Measurements from ENCODE around the gene SEMA4D. TPM values are rescaled to one million over a fixed set of nuclear protein-coding genes. Genes with fewer than 3 reads are reported as not detected.

The SEMA4D gene
- total RNA-seq, 1 donor: 0.72 TPM

DNA sequence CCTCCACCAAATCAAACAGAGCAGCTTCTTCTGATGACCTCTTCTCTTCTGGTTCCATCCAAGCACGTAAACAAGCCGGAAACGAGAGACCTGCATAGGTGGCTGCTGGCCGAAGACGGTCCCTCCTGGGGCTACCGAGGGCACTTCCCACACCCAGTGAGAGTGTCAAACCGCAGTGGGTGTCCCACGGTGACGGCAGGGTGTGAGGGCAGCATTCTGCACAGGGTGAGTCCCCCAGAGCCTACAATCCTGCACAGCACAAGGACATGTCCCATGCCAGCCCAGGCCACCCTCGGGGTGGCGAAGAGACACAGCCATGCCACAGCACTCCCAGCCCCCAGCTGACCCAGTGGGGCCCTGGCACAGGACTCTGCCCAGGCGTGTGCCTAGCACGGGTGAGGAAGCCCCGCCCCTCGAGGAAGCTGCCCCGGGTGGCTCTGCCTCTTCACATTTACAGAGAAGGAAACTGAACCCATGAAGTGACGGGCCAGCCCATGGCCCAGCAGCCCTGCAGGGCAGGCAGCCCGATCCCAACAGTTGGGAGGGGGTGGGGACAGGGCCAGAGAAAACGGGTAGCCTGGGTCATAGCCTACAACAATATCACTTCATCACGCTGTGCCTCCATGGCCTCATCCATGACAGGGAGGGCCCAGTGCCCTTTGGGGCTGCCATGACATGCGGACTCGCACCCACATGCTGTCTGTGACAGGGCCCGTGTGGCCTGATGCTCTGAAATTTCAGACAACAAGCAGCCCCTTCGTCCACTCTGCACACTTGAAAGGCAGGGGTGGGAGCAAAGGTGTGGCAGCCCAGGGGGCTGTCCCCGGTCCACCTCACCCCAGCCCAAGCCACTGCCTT, 43.2 kb downstream of the SEMA4D start:
- Histone ChIP-seq H2AFZ (ENCODE audit: low read length) (no peak overlapping the region), H3K36me3 (ENCODE audit: insufficient read depth, low read length) (no peaks in the 10 kb centered on the region), H3K4me3 (ENCODE audit: insufficient read depth, low read length) (no peak overlapping the region), H3K4me2 (ENCODE audit: insufficient read depth, low read length) (no peak overlapping the region), H4K20me1 (ENCODE audit: insufficient read depth, low read length) (no peaks in the 10 kb centered on the region), H3K27me3 (ENCODE audit: insufficient read depth, low read length) (no peaks in the 10 kb centered on the region), H3K79me2 (ENCODE audit: insufficient read depth, low read length) (no peaks in the 10 kb centered on the region), H3K27ac (ENCODE audit: low read depth, low read length) (no peak overlapping the region), H3K9me3 (ENCODE audit: low read depth, low read length) (no peaks in the 10 kb centered on the region), H3K4me1 (ENCODE audit: insufficient read depth, low read length) (no peaks in the 10 kb centered on the region)
- TF ChIP-seq, protein P1, sequence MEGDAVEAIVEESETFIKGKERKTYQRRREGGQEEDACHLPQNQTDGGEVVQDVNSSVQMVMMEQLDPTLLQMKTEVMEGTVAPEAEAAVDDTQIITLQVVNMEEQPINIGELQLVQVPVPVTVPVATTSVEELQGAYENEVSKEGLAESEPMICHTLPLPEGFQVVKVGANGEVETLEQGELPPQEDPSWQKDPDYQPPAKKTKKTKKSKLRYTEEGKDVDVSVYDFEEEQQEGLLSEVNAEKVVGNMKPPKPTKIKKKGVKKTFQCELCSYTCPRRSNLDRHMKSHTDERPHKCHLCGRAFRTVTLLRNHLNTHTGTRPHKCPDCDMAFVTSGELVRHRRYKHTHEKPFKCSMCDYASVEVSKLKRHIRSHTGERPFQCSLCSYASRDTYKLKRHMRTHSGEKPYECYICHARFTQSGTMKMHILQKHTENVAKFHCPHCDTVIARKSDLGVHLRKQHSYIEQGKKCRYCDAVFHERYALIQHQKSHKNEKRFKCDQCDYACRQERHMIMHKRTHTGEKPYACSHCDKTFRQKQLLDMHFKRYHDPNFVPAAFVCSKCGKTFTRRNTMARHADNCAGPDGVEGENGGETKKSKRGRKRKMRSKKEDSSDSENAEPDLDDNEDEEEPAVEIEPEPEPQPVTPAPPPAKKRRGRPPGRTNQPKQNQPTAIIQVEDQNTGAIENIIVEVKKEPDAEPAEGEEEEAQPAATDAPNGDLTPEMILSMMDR (IDR thresholded peaks at IDR 0.05; ENCODE audit: extremely low read depth, low read depth, low read length): no peak
- DNase-seq (ENCODE audit: insufficient read length, low spot score, missing footprints): no peak

DNA sequence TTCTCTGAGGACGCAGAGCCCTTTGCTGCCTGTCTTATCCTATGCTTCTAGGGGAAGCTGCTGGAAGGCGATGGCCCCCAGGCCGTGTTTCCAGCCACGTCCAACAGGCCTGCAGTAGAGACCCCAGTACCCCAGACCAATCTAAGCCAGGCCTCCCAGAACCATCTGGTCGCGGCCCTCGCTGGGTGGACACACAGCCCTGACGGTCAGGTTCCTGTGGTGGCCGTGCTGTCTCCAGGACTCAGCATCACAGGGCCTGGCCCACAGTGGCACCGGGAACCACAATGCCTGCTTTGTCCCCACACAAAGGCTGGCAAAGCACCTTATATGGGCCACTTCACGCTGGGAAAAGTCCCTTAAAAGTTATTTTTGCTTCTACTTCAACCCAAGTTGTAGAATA, 44.5 kb downstream of the SEMA4D start:
- H3K36me3 ChIP-seq (ENCODE audit: insufficient read depth, low read length): no peaks in the 10 kb centered on the region
- H4K20me1 ChIP-seq (ENCODE audit: insufficient read depth, low read length): no peaks in the 10 kb centered on the region
- no peaks in the 10 kb centered on the region for H3K9me3 ChIP-seq (ENCODE audit: low read depth, low read length)
- no peak for DNase-seq (ENCODE audit: insufficient read length, low spot score, missing footprints)
- no peak overlapping the region for H3K27ac ChIP-seq (ENCODE audit: low read depth, low read length)
- H3K79me2 ChIP-seq (ENCODE audit: insufficient read depth, low read length): no peaks in the 10 kb centered on the region
- no peak overlapping the region for H2AFZ ChIP-seq (ENCODE audit: low read length)
- H3K4me1 ChIP-seq (ENCODE audit: insufficient read depth, low read length): no peaks in the 10 kb centered on the region
- TF ChIP-seq, protein P1 (IDR thresholded peaks at IDR 0.05; ENCODE audit: extremely low read depth, low read depth, low read length): no peak
- no peak overlapping the region for H3K4me2 ChIP-seq (ENCODE audit: insufficient read depth, low read length)
- no peak overlapping the region for H3K4me3 ChIP-seq (ENCODE audit: insufficient read depth, low read length)
- no peaks in the 10 kb centered on the region for H3K27me3 ChIP-seq (ENCODE audit: insufficient read depth, low read length)

DNA sequence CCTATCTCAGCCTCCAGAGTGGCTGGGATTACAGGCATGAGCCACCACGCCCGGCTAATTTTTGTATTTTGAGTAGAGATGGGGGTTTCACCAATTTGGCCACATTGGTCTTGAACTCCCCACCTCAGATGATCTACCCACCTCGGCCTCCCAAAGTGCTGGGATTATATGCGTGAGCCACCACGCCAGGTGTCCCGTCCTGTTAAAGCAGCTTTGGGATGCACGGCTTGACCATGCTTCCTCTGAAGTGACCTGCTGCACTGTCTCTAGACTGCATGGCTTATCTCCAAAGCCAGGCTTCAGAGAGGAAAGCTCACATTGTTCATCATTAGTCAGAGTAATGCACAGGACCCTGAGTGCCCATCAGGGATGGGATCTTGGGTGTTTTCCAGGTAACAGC, 45.4 kb downstream of the SEMA4D start:
- H3K4me2 ChIP-seq (ENCODE audit: insufficient read depth, low read length): no peak overlapping the region
- TF ChIP-seq, protein P1 (IDR thresholded peaks at IDR 0.05; ENCODE audit: extremely low read depth, low read depth, low read length): no peak
- H3K9me3 ChIP-seq (ENCODE audit: low read depth, low read length): no peaks in the 10 kb centered on the region
- no peaks in the 10 kb centered on the region for H3K4me1 ChIP-seq (ENCODE audit: insufficient read depth, low read length)
- no peaks in the 10 kb centered on the region for H3K36me3 ChIP-seq (ENCODE audit: insufficient read depth, low read length)
- DNase-seq (ENCODE audit: insufficient read length, low spot score, missing footprints): no peak
- H3K4me3 ChIP-seq (ENCODE audit: insufficient read depth, low read length): no peak overlapping the region
- H3K27ac ChIP-seq (ENCODE audit: low read depth, low read length): no peak overlapping the region
- H3K79me2 ChIP-seq (ENCODE audit: insufficient read depth, low read length): no peaks in the 10 kb centered on the region
- no peak overlapping the region for H2AFZ ChIP-seq (ENCODE audit: low read length)
- no peaks in the 10 kb centered on the region for H4K20me1 ChIP-seq (ENCODE audit: insufficient read depth, low read length)
- no peaks in the 10 kb centered on the region for H3K27me3 ChIP-seq (ENCODE audit: insufficient read depth, low read length)

DNA sequence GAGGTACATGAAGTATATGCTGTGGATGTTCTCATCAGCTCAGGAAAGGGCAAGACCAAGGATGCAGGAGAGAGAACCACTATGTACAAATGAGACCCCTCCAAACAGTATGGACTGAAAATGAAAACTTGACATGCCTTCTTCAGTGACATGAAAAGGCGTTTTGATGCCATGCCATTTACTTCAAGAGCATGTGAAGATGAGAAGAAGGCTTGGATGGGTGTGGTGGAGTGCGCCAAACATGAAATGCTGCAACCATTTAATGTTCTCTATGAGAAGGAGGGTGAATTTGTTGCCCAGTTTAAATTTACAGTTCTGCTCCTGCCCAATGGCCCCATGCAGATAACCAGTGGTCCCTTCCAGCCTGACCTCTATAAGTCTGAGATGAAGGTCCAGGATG, 47.7 kb downstream of the SEMA4D start:
- no peak overlapping the region for H2AFZ ChIP-seq (ENCODE audit: low read length)

More for the DNA sequence above, 47.7 kb downstream of the SEMA4D start:
- Histone ChIP-seq H3K27me3 (ENCODE audit: insufficient read depth, low read length) (no peaks in the 10 kb centered on the region), H4K20me1 (ENCODE audit: insufficient read depth, low read length) (no peaks in the 10 kb centered on the region), H3K9me3 (ENCODE audit: low read depth, low read length) (no peaks in the 10 kb centered on the region), H3K4me3 (ENCODE audit: insufficient read depth, low read length) (no peak overlapping the region), H3K4me1 (ENCODE audit: insufficient read depth, low read length) (no peaks in the 10 kb centered on the region), H3K79me2 (ENCODE audit: insufficient read depth, low read length) (no peaks in the 10 kb centered on the region), H3K27ac (ENCODE audit: low read depth, low read length) (no peak overlapping the region), H3K4me2 (ENCODE audit: insufficient read depth, low read length) (no peak overlapping the region), H3K36me3 (ENCODE audit: insufficient read depth, low read length) (no peaks in the 10 kb centered on the region)
- DNase-seq (ENCODE audit: insufficient read length, low spot score, missing footprints): peak; percentile 53
- TF ChIP-seq, protein P1 (IDR thresholded peaks at IDR 0.05; ENCODE audit: extremely low read depth, low read depth, low read length): no peak

Data from osteoblast (primary cell).